Measurements from ENCODE around the gene DPYD. TPM values are rescaled to one million over a fixed set of nuclear protein-coding genes. Genes with fewer than 3 reads are reported as not detected.

DPYD gene
- total and polyA plus RNA-seq, 12 donors: 4.1 to 22.0 (median 7.0) TPM

- no peak for DNase-seq
- intact Hi-C loops (cut with DNase I): no loop called here
- ATAC-seq: no peak
- TF ChIP-seq CTCF (IDR thresholded peaks at IDR 0.05): no peak
- WGBS, 2 donors: 85 to 89% methylated on average over 2 of the region's 2 CpGs
- no peaks in the 10 kb centered on the region for H3K36me3 ChIP-seq
- H3K27me3 ChIP-seq: no peaks in the 10 kb centered on the region
- peaks cover 0 to 16% (median 0%) of the 10 kb centered on the region in 9 donors for H3K4me1 ChIP-seq
- H3K9me3 ChIP-seq: no peaks in the 10 kb centered on the region
- no peak overlapping the region for H3K27ac ChIP-seq
- H3K4me3 ChIP-seq: no peak overlapping the region
Observed at GRCh38 chr1:97833881-97834280, 87.0 kb downstream of the DPYD start.

GRCh38 chr1:97832481-97832880 is 88.4 kb downstream of the DPYD start:
- intact Hi-C loops (cut with DNase I): no loop called here
- H3K27ac ChIP-seq: no peak overlapping the region
- ATAC-seq (peak in 2 of 8 donors; percentile 17 to 37), DNase-seq (peak; percentile 25 to 60)
- H3K36me3 ChIP-seq: no peaks in the 10 kb centered on the region
- no peaks in the 10 kb centered on the region for H3K27me3 ChIP-seq
- WGBS, 2 donors: 38 to 45% methylated on average over 1 of the region's 1 CpG
- no peaks in the 10 kb centered on the region for H3K9me3 ChIP-seq
- H3K4me1 ChIP-seq: peaks cover 0 to 16% (median 0%) of the 10 kb centered on the region in 9 donors
- TF ChIP-seq CTCF (IDR thresholded peaks at IDR 0.05): no peak
- no peak overlapping the region for H3K4me3 ChIP-seq

GRCh38 chr1:97827887-97828286 is 92.9 kb downstream of the DPYD start:
- Histone ChIP-seq H3K27me3 (no peaks in the 10 kb centered on the region), H3K4me1 (peaks cover 0 to 13% (median 5%) of the 10 kb centered on the region in 9 donors), H3K27ac (no peak overlapping the region), H3K9me3 (no peaks in the 10 kb centered on the region), H3K36me3 (no peaks in the 10 kb centered on the region), H3K4me3 (no peak overlapping the region)
- WGBS, 2 donors: 83 to 91% methylated on average over 3 of the region's 3 CpGs
- DNase-seq: no peak
- ATAC-seq: no peak
- no peak for TF ChIP-seq CTCF (IDR thresholded peaks at IDR 0.05)
- intact Hi-C loops (cut with DNase I): loop anchor here in 4 of 10 donors (10.0 kb wide), 4 partner anchors 583 to 1103 kb away; partner anchors contain the start of gene PTBP2 (in 1 of the 4)

GRCh38 chr1:97826820-97827219 is 94.0 kb downstream of the DPYD start:
- no peaks in the 10 kb centered on the region for H3K9me3 ChIP-seq
- intact Hi-C loops (cut with DNase I): loop anchor here in 4 of 10 donors (10.0 kb wide), 4 partner anchors 582 to 1102 kb away; partner anchors contain the start of gene PTBP2 (in 1 of the 4)
- H3K36me3 ChIP-seq: no peaks in the 10 kb centered on the region
- no peaks in the 10 kb centered on the region for H3K27me3 ChIP-seq
- ATAC-seq: no peak
- no peak for DNase-seq
- H3K27ac ChIP-seq: no peak overlapping the region
- H3K4me1 ChIP-seq: peaks cover 0 to 10% (median 5%) of the 10 kb centered on the region in 9 donors
- no peak for TF ChIP-seq CTCF (IDR thresholded peaks at IDR 0.05)
- no peak overlapping the region for H3K4me3 ChIP-seq

Data from heart right ventricle (tissue), 16 donors.